Ishikawa (cell line): Measurements from ENCODE around the gene ZP1.

ENCODE experiments used
- CEBPB ChIP-seq: IDR thresholded peaks from 2 replicates; pipeline ENCODE4 v1.6.1; 2012
- CREB1 ChIP-seq: IDR thresholded peaks from 2 replicates; pipeline ENCODE4 v1.6.1; 2012; ENCODE audit warnings: low read depth
- EGR1 ChIP-seq: IDR thresholded peaks from 2 replicates; pipeline ENCODE4 v1.6.1; 2012
- EP300 ChIP-seq: IDR thresholded peaks from 2 replicates; pipeline ENCODE4 v1.6.1; 2012; ENCODE audit warnings: borderline replicate concordance
- FOXM1 ChIP-seq: IDR thresholded peaks from 2 replicates; pipeline ENCODE4 v1.6.1; 2012; ENCODE audit warnings: low read depth, borderline replicate concordance
- NFIC ChIP-seq: IDR thresholded peaks from 2 replicates; pipeline ENCODE4 v1.6.1; 2012
- RAD21 ChIP-seq: IDR thresholded peaks from 2 replicates; pipeline ENCODE4 v1.6.1; 2012; ENCODE audit warnings: low read depth
- REST ChIP-seq: IDR thresholded peaks from 2 replicates; pipeline ENCODE4 v1.6.1; 2012; ENCODE audit warnings: low read depth, mild to moderate bottlenecking
- TAF1 ChIP-seq: IDR thresholded peaks from 2 replicates; pipeline ENCODE4 v1.6.1; 2012; ENCODE audit warnings: low read depth, mild to moderate bottlenecking
- TCF12 ChIP-seq: IDR thresholded peaks from 2 replicates; pipeline ENCODE4 v1.6.1; 2012; ENCODE audit warnings: low read depth
- TEAD4 ChIP-seq: IDR thresholded peaks from 2 replicates; pipeline ENCODE4 v1.6.1; 2012
- USF1 ChIP-seq: IDR thresholded peaks from 2 replicates; pipeline ENCODE4 v1.6.1; 2012
- YY1 ChIP-seq: IDR thresholded peaks from 2 replicates; pipeline ENCODE4 v1.6.1; 2012; ENCODE audit warnings: low read depth
- ZBTB7A ChIP-seq: IDR thresholded peaks from 2 replicates; pipeline ENCODE4 v1.6.1; 2012; ENCODE audit warnings: low read depth
- TF ChIP-seq, protein P1 (sequence below): IDR thresholded peaks from 2 replicates; pipeline ENCODE4 v1.6.1; 2012

Gene ZP1

DNA sequence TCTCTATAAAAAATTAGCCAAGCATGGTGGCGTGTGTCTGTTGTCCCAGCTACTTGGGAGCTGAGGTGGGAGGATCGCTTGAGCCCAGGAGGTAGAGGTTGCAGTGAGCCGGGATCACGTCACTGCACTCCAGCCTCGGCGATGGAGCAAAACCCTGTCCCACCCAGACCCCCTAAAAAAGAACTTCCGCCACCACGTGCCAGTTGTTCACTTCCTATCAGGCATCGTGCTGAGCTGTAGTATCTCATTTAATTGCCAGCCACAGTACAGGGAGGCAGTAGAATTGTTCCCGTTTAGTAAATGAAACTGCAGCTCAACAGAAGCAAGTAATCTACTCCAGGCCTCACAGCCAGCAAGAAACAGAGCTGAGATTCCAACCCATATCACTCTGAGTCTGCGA, 53.9 kb downstream of the ZP1 start:
- TF ChIP-seq TEAD4 (no peak), CREB1 (no peak), YY1 (no peak), CEBPB (no peak), FOXM1 (no peak), USF1 (no peak), TAF1 (no peak), RAD21 (no peak), ZBTB7A (no peak)
- TF ChIP-seq, protein P1, sequence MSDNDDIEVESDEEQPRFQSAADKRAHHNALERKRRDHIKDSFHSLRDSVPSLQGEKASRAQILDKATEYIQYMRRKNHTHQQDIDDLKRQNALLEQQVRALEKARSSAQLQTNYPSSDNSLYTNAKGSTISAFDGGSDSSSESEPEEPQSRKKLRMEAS = no peak

- TF ChIP-seq TEAD4 = no peak
- TF ChIP-seq RAD21 = no peak
- TF ChIP-seq, protein P1 = no peak
- no peak for TF ChIP-seq YY1
- TF ChIP-seq TAF1 = no peak
- no peak for TF ChIP-seq CREB1
- no peak for TF ChIP-seq ZBTB7A
- no peak for TF ChIP-seq EGR1
- TF ChIP-seq EP300 = no peak
- TF ChIP-seq TCF12 = no peak
- no peak for TF ChIP-seq FOXM1
- TF ChIP-seq NFIC = no peak
- TF ChIP-seq USF1 = no peak
Observed at GRCh38 chr11:60921777-60922335, 54.5 kb downstream of the ZP1 start.

GRCh38 chr11:60922906-60923305, 55.6 kb downstream of the ZP1 start:
- TF ChIP-seq CEBPB (no peak), YY1 (no peak), TAF1 (no peak), EGR1 (no peak), USF1 (no peak), FOXM1 (no peak), CREB1 (no peak), TCF12 (no peak), RAD21 (no peak), EP300 (no peak), REST (no peak), TEAD4 (no peak), NFIC (no peak), ZBTB7A (no peak)
- TF ChIP-seq, protein P1 = no peak

DNA sequence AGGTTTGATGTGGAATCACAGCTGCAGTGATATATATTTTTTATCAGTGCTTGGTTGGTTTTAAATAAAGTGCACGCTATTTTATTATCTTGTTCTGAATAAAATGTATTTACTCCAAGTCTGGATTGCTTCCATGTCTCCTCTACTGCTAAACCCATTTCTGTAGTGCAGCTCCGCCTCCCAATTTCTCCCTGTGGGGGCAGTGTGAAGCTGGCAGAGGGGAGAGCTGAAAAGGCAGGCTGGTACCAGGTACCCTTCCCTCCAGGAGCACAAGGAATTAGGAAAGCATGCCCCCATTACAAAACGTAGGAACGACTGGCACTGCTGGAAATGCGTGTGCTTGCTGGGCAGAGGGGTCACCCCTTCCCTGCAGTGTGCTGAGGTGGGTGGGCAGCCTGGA, 56.0 kb downstream of the ZP1 start:
- TF ChIP-seq RAD21 (no peak), TEAD4 (no peak), EGR1 (no peak), NFIC (no peak), YY1 (no peak), EP300 (no peak), FOXM1 (no peak), ZBTB7A (no peak), TAF1 (no peak), REST (no peak)
- TF ChIP-seq, protein P1 = no peak

DNA sequence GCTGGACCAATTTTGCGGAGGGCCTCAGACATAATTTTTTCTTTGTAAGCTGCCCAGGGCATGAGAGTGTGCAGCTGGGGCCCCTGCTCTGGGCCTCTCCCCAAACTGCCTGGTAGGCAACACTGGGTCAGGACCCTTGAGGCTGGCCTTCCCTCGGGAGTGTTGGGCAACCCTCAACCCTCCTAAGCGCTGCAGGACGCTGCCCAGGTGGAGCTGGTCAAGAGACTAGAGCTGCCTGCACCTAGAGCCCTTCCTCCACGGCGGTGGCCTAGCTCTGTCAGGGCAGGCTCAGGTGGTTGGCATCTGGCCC, 56.4 kb downstream of the ZP1 start:
- TF ChIP-seq TCF12 (no peak), TAF1 (no peak), EGR1 (no peak), USF1 (no peak), FOXM1 (no peak), ZBTB7A (no peak), CREB1 (no peak), REST (no peak), TEAD4 (no peak; the same call in 1 of the 2 replicates)
